Measurements from ENCODE around the gene CARD11. TPM values are rescaled to one million over a fixed set of nuclear protein-coding genes. Genes with fewer than 3 reads are reported as not detected.

CARD11 gene
- total and polyA plus RNA-seq, 7 experiments from 2014 or later, result 13.3 to 136 (median 113) TPM

DNA sequence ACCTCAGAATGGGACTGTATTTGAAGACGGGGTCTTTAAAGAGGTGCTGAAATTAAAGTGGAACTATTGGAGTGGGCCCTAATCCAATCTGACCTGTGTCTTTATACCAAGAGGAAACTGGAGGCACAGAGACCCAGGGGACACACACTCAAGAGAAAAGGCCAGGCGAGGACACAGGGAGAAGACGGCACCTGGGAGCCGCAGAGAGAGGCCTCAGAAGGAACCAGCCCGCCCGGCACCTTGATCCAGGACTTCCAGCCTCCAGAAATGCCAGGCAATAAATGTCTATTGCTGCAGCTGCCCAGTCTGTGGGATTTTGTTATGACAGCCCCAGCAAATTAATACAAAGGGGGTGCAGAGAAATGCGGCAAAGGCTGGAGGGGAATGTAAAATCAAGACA lies 10.5 kb downstream of the CARD11 start:
- Histone ChIP-seq H3K4me3 (ENCODE audit: low read length) (no peak overlapping the region), H3K36me3 (ENCODE audit: control insufficient read depth in 2 of 3, insufficient read depth in 3 of 3, low read length in 3 of 3) (peaks cover 0 to 21% (median 5%) of the 10 kb centered on the region in 3 experiments), H3K9me3 (ENCODE audit: control insufficient read depth in 2 of 3, low read length in 3 of 3) (no peaks in the 10 kb centered on the region), H3K27me3 (ENCODE audit: control insufficient read depth in 2 of 2, insufficient read depth in 2 of 2, low read length in 2 of 2) (no peaks in the 10 kb centered on the region), H3K4me1 (ENCODE audit: control insufficient read depth in 2 of 2, insufficient read depth in 2 of 2, low read length in 2 of 2) (peaks cover 5 to 10% of the 10 kb centered on the region in 2 donors), H3K27ac (ENCODE audit: low read depth, low read length) (no peak overlapping the region)
- intact Hi-C loops (cut with micrococcal nuclease), result no loop called here
- ChIA-PET CTCF (no interaction called here), POLR2A (interaction anchor here (0.7 kb wide), 1 partner anchor 1477 kb away, joined by 5 read pairs; no protein-coding TSS in a partner anchor)
- Mint-ChIP-seq H3K27ac (peak overlapping the region in 8 of 9 donors; percentile 36 to 91 (median 74)), H3K36me3 (peaks cover 12 to 59% (median 40%) of the 10 kb centered on the region in 5 donors), H3K27me3 (no peaks in the 10 kb centered on the region), H3K4me3 (peak overlapping the region in 2 of 10 donors; percentile 2 to 43), H3K9me3 (no peaks in the 10 kb centered on the region), H3K4me1 (peaks cover 49 to 79% (median 67%) of the 10 kb centered on the region in 7 donors)
- DNase-seq, result no peak
- no peak for ATAC-seq

DNA sequence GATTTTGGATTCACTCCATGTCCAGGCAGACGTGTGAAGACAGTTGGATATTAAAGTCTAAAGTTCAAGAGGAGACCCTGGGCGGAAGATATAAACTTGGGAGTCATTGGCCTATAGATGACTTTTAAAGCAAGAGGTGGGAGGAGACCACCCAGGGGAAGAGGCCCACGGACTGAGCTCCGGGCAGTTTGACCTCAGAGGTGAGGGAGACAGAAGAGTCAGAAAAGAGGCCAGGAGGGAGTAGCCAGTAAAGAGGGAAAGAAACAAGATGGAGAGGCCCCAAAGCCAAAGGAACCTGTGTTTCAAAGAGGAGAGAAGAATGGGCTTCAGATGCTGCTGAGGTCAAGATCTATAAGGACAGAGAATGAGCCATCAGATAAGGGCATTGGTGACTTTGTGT lies 11.4 kb downstream of the CARD11 start:
- H3K36me3 Mint-ChIP-seq, result peaks cover 15 to 64% (median 46%) of the 10 kb centered on the region in 5 donors
- H3K27ac Mint-ChIP-seq, result peak overlapping the region in 7 of 9 donors; percentile 19 to 89 (median 72)
- Histone ChIP-seq H3K36me3 (ENCODE audit: control insufficient read depth in 2 of 3, insufficient read depth in 3 of 3, low read length in 3 of 3) (peaks cover 0 to 24% (median 5%) of the 10 kb centered on the region in 3 experiments), H3K27me3 (ENCODE audit: control insufficient read depth in 2 of 2, insufficient read depth in 2 of 2, low read length in 2 of 2) (no peaks in the 10 kb centered on the region), H3K27ac (ENCODE audit: low read depth, low read length) (no peak overlapping the region), H3K4me3 (ENCODE audit: low read length) (no peak overlapping the region), H3K4me1 (ENCODE audit: control insufficient read depth in 2 of 2, insufficient read depth in 2 of 2, low read length in 2 of 2) (peaks cover under 1 to 9% of the 10 kb centered on the region in 2 donors), H3K9me3 (ENCODE audit: control insufficient read depth in 2 of 3, low read length in 3 of 3) (no peaks in the 10 kb centered on the region)
- peaks cover 0 to 3% (median 2%) of the 10 kb centered on the region in 11 donors for H3K9me3 Mint-ChIP-seq
- intact Hi-C loops (cut with micrococcal nuclease), result no loop called here
- no peaks in the 10 kb centered on the region for H3K27me3 Mint-ChIP-seq
- CTCF ChIA-PET, result no interaction called here
- peaks cover 48 to 79% (median 72%) of the 10 kb centered on the region in 7 donors for H3K4me1 Mint-ChIP-seq
- no peak for ATAC-seq
- POLR2A ChIA-PET, result no interaction called here
- no peak for DNase-seq
- H3K4me3 Mint-ChIP-seq, result peak overlapping the region in 1 of 10 donors; percentile 18

- peak overlapping the region in 8 of 9 donors; percentile 16 to 97 (median 82) for H3K27ac Mint-ChIP-seq
- H3K36me3 ChIP-seq (ENCODE audit: control insufficient read depth in 2 of 3, insufficient read depth in 3 of 3, low read length in 3 of 3), result peaks cover 0 to 36% (median 5%) of the 10 kb centered on the region in 3 experiments
- peaks cover 0 to 13% (median 3%) of the 10 kb centered on the region in 3 experiments for H3K9me3 ChIP-seq (ENCODE audit: control insufficient read depth in 2 of 3, low read length in 3 of 3)
- intact Hi-C loops (cut with micrococcal nuclease), result loop anchor here in 1 of 2 donors (2.0 kb wide), 1 partner anchor 18 kb away; no protein-coding TSS in a partner anchor
- peaks cover 30 to 73% (median 64%) of the 10 kb centered on the region in 5 donors for H3K36me3 Mint-ChIP-seq
- ATAC-seq (no peak), DNase-seq (no peak)
- H3K4me3 ChIP-seq (ENCODE audit: low read length), result no peak overlapping the region
- H3K9me3 Mint-ChIP-seq, result peaks cover 0 to 26% (median 7%) of the 10 kb centered on the region in 11 donors
- H3K4me3 Mint-ChIP-seq, result peak overlapping the region in 9 of 10 donors; percentile 34 to 77 (median 71)
- ChIA-PET CTCF (no interaction called here), POLR2A (interaction anchor here (1.0 to 2.0 kb wide), 2 partner anchors 14 to 36 kb away, joined by 5 to 7 read pairs; no protein-coding TSS in a partner anchor)
- H3K4me1 Mint-ChIP-seq, result peaks cover 41 to 79% (median 66%) of the 10 kb centered on the region in 7 donors
- H3K4me1 ChIP-seq (ENCODE audit: control insufficient read depth in 2 of 2, insufficient read depth in 2 of 2, low read length in 2 of 2), result peaks cover 0 to 9% of the 10 kb centered on the region in 2 donors
- no peaks in the 10 kb centered on the region for H3K27me3 ChIP-seq (ENCODE audit: control insufficient read depth in 2 of 2, insufficient read depth in 2 of 2, low read length in 2 of 2)
- peak overlapping the region; percentile 42 for H3K27ac ChIP-seq (ENCODE audit: low read depth, low read length)
- no peaks in the 10 kb centered on the region for H3K27me3 Mint-ChIP-seq
Observed at GRCh38 chr7:3029138-3029537, 14.5 kb downstream of the CARD11 start.

- H3K9me3 Mint-ChIP-seq, result peaks cover 0 to 30% (median 8%) of the 10 kb centered on the region in 11 donors
- H3K4me3 ChIP-seq (ENCODE audit: low read length), result no peak overlapping the region
- H3K36me3 ChIP-seq (ENCODE audit: control insufficient read depth in 2 of 3, insufficient read depth in 3 of 3, low read length in 3 of 3), result peaks cover 0 to 36% (median 5%) of the 10 kb centered on the region in 3 experiments
- peak overlapping the region; percentile 10 to 77 (median 70) for H3K4me3 Mint-ChIP-seq
- CTCF ChIA-PET, result no interaction called here
- peaks cover 33 to 77% (median 68%) of the 10 kb centered on the region in 5 donors for H3K36me3 Mint-ChIP-seq
- peak overlapping the region; percentile 53 to 97 (median 83) for H3K27ac Mint-ChIP-seq
- no peaks in the 10 kb centered on the region for H3K27me3 ChIP-seq (ENCODE audit: control insufficient read depth in 2 of 2, insufficient read depth in 2 of 2, low read length in 2 of 2)
- no peak for DNase-seq
- peak overlapping the region; percentile 42 for H3K27ac ChIP-seq (ENCODE audit: low read depth, low read length)
- intact Hi-C loops (cut with micrococcal nuclease), result loop anchor here in 1 of 2 donors (2.0 kb wide), 1 partner anchor 18 kb away; no protein-coding TSS in a partner anchor
- no peaks in the 10 kb centered on the region for H3K27me3 Mint-ChIP-seq
- no peak for ATAC-seq
- peaks cover 0 to 13% (median 3%) of the 10 kb centered on the region in 3 experiments for H3K9me3 ChIP-seq (ENCODE audit: control insufficient read depth in 2 of 3, low read length in 3 of 3)
- peaks cover 0 to 9% of the 10 kb centered on the region in 2 donors for H3K4me1 ChIP-seq (ENCODE audit: control insufficient read depth in 2 of 2, insufficient read depth in 2 of 2, low read length in 2 of 2)
- POLR2A ChIA-PET, result interaction anchor here (1.0 to 2.0 kb wide), 2 partner anchors 14 to 36 kb away, joined by 5 to 7 read pairs; no protein-coding TSS in a partner anchor
- peaks cover 44 to 83% (median 71%) of the 10 kb centered on the region in 7 donors for H3K4me1 Mint-ChIP-seq
Observed at GRCh38 chr7:3028758-3029093, 14.9 kb downstream of the CARD11 start.

DNA sequence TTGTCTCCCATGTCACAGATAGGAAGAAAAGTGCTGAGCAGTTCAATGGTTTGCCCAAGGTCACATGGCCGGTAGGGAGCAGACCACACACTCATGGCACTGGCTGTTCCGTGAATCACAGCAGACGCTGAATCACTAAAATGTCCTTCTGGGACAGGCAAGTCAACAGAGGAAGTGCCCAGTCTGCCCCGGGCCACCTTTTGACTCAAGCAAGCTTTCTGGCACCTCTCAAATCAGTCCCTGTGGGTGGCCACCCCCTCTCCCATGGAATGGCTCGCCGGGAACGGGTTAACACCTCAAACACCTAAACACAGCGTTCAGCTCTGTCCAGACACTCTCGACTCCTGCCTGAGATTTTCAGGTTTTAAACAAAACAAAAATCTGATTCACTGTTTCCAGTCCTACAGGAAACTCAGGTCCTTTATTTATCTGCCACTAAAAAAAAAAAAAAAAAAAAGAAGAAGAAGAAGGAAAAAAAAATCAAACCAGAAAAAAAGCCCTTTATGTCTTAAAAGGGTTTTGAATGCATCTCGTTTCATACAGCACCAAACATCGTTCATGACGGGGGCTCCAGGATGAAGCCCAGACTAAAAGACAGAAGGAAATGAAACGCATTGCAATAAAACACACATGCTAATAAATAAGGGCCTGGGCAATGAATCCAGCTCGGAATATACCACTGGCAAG lies 15.5 kb downstream of the CARD11 start:
- no peaks in the 10 kb centered on the region for H3K27me3 ChIP-seq (ENCODE audit: control insufficient read depth in 2 of 2, insufficient read depth in 2 of 2, low read length in 2 of 2)
- Mint-ChIP-seq H3K36me3 (peaks cover 33 to 75% (median 66%) of the 10 kb centered on the region in 5 donors), H3K4me3 (peak overlapping the region; percentile 37 to 77 (median 70)), H3K27ac (peak overlapping the region; percentile 72 to 97 (median 83)), H3K9me3 (peaks cover 0 to 30% (median 8%) of the 10 kb centered on the region in 11 donors), H3K4me1 (peaks cover 40 to 80% (median 66%) of the 10 kb centered on the region in 7 donors), H3K27me3 (no peaks in the 10 kb centered on the region)
- POLR2A ChIA-PET, result interaction anchor here (0.7 to 2.0 kb wide), 4 partner anchors 14 to 126 kb away, joined by 3 to 7 read pairs (median 4); no protein-coding TSS in a partner anchor
- peaks cover 0 to 38% (median 5%) of the 10 kb centered on the region in 3 experiments for H3K36me3 ChIP-seq (ENCODE audit: control insufficient read depth in 2 of 3, insufficient read depth in 3 of 3, low read length in 3 of 3)
- CTCF ChIA-PET, result no interaction called here
- peaks cover 0 to 9% of the 10 kb centered on the region in 2 donors for H3K4me1 ChIP-seq (ENCODE audit: control insufficient read depth in 2 of 2, insufficient read depth in 2 of 2, low read length in 2 of 2)
- H3K27ac ChIP-seq (ENCODE audit: low read depth, low read length), result peak overlapping the region; percentile 42
- peaks cover 0 to 13% (median 3%) of the 10 kb centered on the region in 3 experiments for H3K9me3 ChIP-seq (ENCODE audit: control insufficient read depth in 2 of 3, low read length in 3 of 3)
- DNase-seq (peak in 4 of 9 donors; percentile 14 to 62 (median 31)), ATAC-seq (peak; percentile 26)
- intact Hi-C loops (cut with micrococcal nuclease), result loop anchor here in 1 of 2 donors (2.0 kb wide), 1 partner anchor 17 kb away; no protein-coding TSS in a partner anchor
- H3K4me3 ChIP-seq (ENCODE audit: low read length), result no peak overlapping the region

GRCh38 chr7:3027005-3027845 lies 16.4 kb downstream of the CARD11 start:
- H3K27me3 Mint-ChIP-seq, result no peaks in the 10 kb centered on the region
- H3K27me3 ChIP-seq (ENCODE audit: control insufficient read depth in 2 of 2, insufficient read depth in 2 of 2, low read length in 2 of 2), result no peaks in the 10 kb centered on the region
- no peak overlapping the region for H3K27ac ChIP-seq (ENCODE audit: low read depth, low read length)
- intact Hi-C loops (cut with micrococcal nuclease), result no loop called here
- peak overlapping the region; percentile 11 to 97 (median 83) for H3K27ac Mint-ChIP-seq
- no peak overlapping the region for H3K4me3 ChIP-seq (ENCODE audit: low read length)
- peaks cover 0 to 32% (median 5%) of the 10 kb centered on the region in 3 experiments for H3K36me3 ChIP-seq (ENCODE audit: control insufficient read depth in 2 of 3, insufficient read depth in 3 of 3, low read length in 3 of 3)
- H3K4me1 Mint-ChIP-seq, result peaks cover 35 to 79% (median 60%) of the 10 kb centered on the region in 7 donors
- peaks cover 0 to 9% of the 10 kb centered on the region in 2 donors for H3K4me1 ChIP-seq (ENCODE audit: control insufficient read depth in 2 of 2, insufficient read depth in 2 of 2, low read length in 2 of 2)
- peaks cover 31 to 78% (median 69%) of the 10 kb centered on the region in 5 donors for H3K36me3 Mint-ChIP-seq
- peak overlapping the region in 7 of 10 donors; percentile 7 to 77 (median 34) for H3K4me3 Mint-ChIP-seq
- ATAC-seq, result no peak
- ChIA-PET POLR2A (interaction anchor here (1.3 to 2.0 kb wide), 2 partner anchors 15 to 127 kb away, joined by 3 to 5 read pairs; no protein-coding TSS in a partner anchor), CTCF (interaction anchor here (0.6 to 1.3 kb wide), 2 partner anchors 9 to 192 kb away, joined by 3 read pairs; no protein-coding TSS in a partner anchor)
- DNase-seq, result no peak
- H3K9me3 ChIP-seq (ENCODE audit: control insufficient read depth in 2 of 3, low read length in 3 of 3), result peaks cover 0 to 13% (median 3%) of the 10 kb centered on the region in 3 experiments
- peaks cover 0 to 36% (median 8%) of the 10 kb centered on the region in 11 donors for H3K9me3 Mint-ChIP-seq
